ENCODE measurements around the gene ZNF165.
"Not testable (repeated sequence)": the region's sequence is repeated elsewhere in the genome, so short reads cannot be mapped to it uniquely, and the experiment has no call there.

ZNF165 gene

DNA sequence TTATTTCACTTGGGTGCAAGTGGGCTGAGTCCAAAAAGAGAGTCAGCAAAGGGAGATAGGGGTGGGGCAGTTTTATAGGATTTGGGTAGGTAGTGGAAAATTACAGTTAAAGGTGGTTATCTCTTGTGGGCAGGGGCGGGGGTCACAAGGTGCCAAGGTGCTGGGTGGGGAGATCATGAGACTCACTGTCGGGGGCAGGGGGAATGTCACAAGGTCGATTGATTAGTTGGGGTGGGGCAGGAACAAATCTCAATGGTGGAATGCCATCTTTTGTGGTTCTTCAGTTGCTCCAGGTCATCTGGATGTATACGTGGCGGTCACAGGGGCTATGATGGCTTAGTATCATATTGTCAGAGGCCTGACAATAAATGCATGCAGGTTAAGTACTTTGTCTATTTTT is 41.9 kb downstream of the ZNF165 start:
- H3K4me1 ChIP-seq (ENCODE audit: insufficient read depth, low read length); H3K4me3 ChIP-seq (ENCODE audit: low read length); H3K27me3 ChIP-seq (ENCODE audit: insufficient read depth, low read length); H3K9ac ChIP-seq (ENCODE audit: low read depth, low read length); H3K9me3 ChIP-seq (ENCODE audit: insufficient read depth, low read depth, low read length); H3K27ac ChIP-seq (ENCODE audit: low read depth, low read length): not testable (repeated sequence)
- WGBS, result 91% methylated on average over 5 of the region's 5 CpGs
- peaks cover 62% of the 10 kb centered on the region for H3K36me3 ChIP-seq (ENCODE audit: insufficient read depth, low read length)

DNA sequence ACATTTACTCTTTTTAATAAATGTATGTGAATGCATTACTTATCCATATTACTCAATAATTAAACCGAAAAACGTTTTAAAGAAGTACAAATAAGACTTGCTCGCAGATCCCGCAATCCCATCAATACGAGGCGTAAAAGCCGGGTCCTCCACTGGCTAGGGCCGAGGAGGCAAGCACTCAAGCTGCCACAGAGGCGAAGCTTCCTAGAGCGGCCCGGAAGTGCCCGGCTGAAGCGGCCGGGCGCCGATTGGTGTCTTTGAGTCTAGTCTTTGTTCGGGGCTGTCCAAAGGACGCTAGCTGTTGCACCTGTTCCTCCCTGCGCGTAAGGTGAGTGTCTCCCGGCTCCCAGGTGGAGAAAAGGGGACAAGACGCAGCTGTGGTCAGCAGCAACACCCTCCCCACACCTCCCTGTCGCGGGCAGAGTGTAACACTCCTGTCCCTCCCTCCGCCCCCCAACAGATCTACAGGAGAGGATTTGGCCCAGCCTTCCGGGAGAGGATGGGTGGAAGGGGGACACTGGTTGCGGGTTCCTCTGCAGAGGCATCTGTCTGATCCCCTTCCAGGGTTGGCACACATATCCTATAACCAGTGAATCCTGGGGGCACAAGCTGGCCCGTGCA is 44.1 kb downstream of the ZNF165 start, which contains the start of gene ZSCAN16:
Gene ZSCAN16, plus strand, starts transcription at position 260 of the 621 bp plus-strand sequence. CDS start 835 bp downstream, outside the sequence.
- H3K27me3 ChIP-seq (ENCODE audit: insufficient read depth, low read length), result no peaks in the 10 kb centered on the region
- peaks cover 60% of the 10 kb centered on the region for H3K36me3 ChIP-seq (ENCODE audit: insufficient read depth, low read length)
- peak within 1 kb of the TSS; percentile 74 for H3K9ac ChIP-seq (ENCODE audit: low read depth, low read length)
- peak within 1 kb of the TSS; percentile 77 for H3K4me3 ChIP-seq (ENCODE audit: low read length)
- H3K4me1 ChIP-seq (ENCODE audit: insufficient read depth, low read length), result no peaks in the 10 kb centered on the region
- no peaks in the 10 kb centered on the region for H3K9me3 ChIP-seq (ENCODE audit: insufficient read depth, low read depth, low read length)
- WGBS, result 57% methylated on average over 25 of the region's 28 CpGs
- peak within 1 kb of the TSS; percentile 11; the same call in 1 of the 2 replicates for H3K27ac ChIP-seq (ENCODE audit: low read depth, low read length)

DNA sequence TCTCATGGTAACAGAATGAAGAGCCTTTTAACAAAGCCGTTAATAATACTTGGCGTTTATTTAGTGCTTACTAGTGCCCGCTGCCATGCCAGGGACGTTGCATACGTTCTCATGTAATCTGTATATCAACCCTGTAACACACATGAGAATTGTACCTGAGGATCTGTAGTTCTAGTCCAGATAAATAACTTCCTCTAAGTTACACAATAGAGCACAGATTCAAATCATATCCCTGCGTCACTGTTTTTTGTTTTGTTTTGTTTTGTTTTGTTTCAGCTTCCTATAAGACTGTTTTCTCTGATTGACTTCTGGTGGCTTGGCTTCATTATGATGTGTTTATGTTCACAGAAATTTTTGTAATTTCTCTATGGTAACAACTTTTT is 44.6 kb downstream of the ZNF165 start:
- peak overlapping the region; percentile 77 for H3K4me3 ChIP-seq (ENCODE audit: low read length)
- H3K4me1 ChIP-seq (ENCODE audit: insufficient read depth, low read length), result no peaks in the 10 kb centered on the region
- H3K9me3 ChIP-seq (ENCODE audit: insufficient read depth, low read depth, low read length), result no peaks in the 10 kb centered on the region
- peak overlapping the region; percentile 74 for H3K9ac ChIP-seq (ENCODE audit: low read depth, low read length)
- H3K27me3 ChIP-seq (ENCODE audit: insufficient read depth, low read length), result no peaks in the 10 kb centered on the region
- 0 out of 2 replicates have a peak overlapping the region, but pooled peaks have one; percentile 11 for H3K27ac ChIP-seq (ENCODE audit: low read depth, low read length)
- 75% methylated on average over 5 of the region's 6 CpGs for WGBS
- peaks cover 60% of the 10 kb centered on the region for H3K36me3 ChIP-seq (ENCODE audit: insufficient read depth, low read length)

DNA sequence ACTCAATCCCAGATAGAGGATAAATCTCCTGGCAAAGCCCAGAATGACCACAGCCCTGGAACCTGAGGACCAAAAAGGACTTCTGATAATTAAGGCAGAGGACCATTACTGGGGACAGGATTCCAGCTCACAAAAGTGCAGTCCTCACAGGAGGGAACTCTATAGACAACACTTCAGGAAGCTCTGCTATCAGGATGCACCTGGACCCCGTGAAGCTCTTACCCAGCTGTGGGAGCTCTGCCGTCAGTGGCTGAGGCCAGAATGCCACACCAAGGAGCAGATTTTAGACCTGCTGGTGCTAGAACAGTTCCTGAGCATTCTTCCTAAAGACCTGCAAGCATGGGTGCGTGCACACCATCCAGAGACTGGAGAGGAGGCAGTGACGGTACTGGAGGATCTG is 45.0 kb downstream of the ZNF165 start:
- WGBS, result 95% methylated on average over 4 of the region's 4 CpGs
- H3K4me3 ChIP-seq (ENCODE audit: low read length), result 0 out of 2 replicates have a peak overlapping the region, but pooled peaks have one; percentile 77
- no peak overlapping the region for H3K27ac ChIP-seq (ENCODE audit: low read depth, low read length)
- H3K9me3 ChIP-seq (ENCODE audit: insufficient read depth, low read depth, low read length), result no peaks in the 10 kb centered on the region
- H3K27me3 ChIP-seq (ENCODE audit: insufficient read depth, low read length), result no peaks in the 10 kb centered on the region
- peaks cover 57% of the 10 kb centered on the region for H3K36me3 ChIP-seq (ENCODE audit: insufficient read depth, low read length)
- no peak overlapping the region for H3K9ac ChIP-seq (ENCODE audit: low read depth, low read length)
- no peaks in the 10 kb centered on the region for H3K4me1 ChIP-seq (ENCODE audit: insufficient read depth, low read length)

DNA sequence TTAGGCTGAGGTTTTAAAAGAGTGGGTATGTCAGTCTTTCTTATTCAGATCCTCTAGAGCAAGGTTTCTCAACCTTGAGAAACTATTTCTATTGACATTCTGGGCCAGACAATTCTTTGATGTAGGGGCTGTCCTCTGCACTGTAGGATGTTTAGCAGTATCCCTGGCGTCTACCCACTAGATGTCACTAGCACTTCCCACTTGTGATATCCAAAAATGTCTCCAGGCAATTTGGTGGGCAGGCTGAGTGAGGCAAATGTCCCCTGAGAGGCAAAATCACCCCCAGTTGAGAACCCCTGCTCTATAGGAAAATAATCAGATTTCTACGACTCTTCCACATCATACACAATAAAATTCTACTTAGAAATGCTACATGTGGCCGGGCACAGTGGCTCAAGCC is 53.6 kb downstream of the ZNF165 start:
- no peak overlapping the region for H3K9ac ChIP-seq (ENCODE audit: low read depth, low read length)
- no peak overlapping the region for H3K4me3 ChIP-seq (ENCODE audit: low read length)
- H3K9me3 ChIP-seq (ENCODE audit: insufficient read depth, low read depth, low read length), result no peaks in the 10 kb centered on the region
- H3K27me3 ChIP-seq (ENCODE audit: insufficient read depth, low read length), result peaks cover 6% of the 10 kb centered on the region; the same call in 1 of the 2 replicates
- H3K27ac ChIP-seq (ENCODE audit: low read depth, low read length), result no peak overlapping the region
- peaks cover 15% of the 10 kb centered on the region for H3K4me1 ChIP-seq (ENCODE audit: insufficient read depth, low read length)
- WGBS, result 58% methylated on average over 3 of the region's 3 CpGs
- H3K36me3 ChIP-seq (ENCODE audit: insufficient read depth, low read length), result peaks cover 21% of the 10 kb centered on the region

DNA sequence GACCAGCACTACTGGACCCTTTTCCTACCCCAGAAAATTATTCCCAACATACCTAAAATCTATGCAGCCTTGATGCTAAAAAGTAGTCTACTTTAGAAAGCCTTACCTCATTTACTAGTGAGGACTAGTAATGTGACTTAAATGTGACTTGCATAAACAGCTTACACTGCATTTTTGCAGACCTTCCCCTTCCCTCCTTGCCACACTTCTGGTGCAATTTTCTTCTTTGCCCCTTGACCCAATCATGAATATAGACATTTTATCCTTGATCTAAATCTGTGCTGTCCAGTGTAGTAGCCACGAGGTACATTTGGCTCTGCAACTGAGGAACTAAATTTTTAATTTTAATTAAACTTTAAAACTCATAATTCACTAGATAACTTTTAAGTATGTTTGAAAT is 54.3 kb downstream of the ZNF165 start:
- Histone ChIP-seq H3K9me3 (ENCODE audit: insufficient read depth, low read depth, low read length) (no peaks in the 10 kb centered on the region), H3K4me3 (ENCODE audit: low read length) (no peak overlapping the region), H3K36me3 (ENCODE audit: insufficient read depth, low read length) (peaks cover 14% of the 10 kb centered on the region), H3K4me1 (ENCODE audit: insufficient read depth, low read length) (peaks cover 15% of the 10 kb centered on the region), H3K27ac (ENCODE audit: low read depth, low read length) (no peak overlapping the region), H3K9ac (ENCODE audit: low read depth, low read length) (no peak overlapping the region), H3K27me3 (ENCODE audit: insufficient read depth, low read length) (peaks cover 13% of the 10 kb centered on the region; the same call in 1 of the 2 replicates)
- 80% methylated on average over 1 of the region's 1 CpG for WGBS

DNA sequence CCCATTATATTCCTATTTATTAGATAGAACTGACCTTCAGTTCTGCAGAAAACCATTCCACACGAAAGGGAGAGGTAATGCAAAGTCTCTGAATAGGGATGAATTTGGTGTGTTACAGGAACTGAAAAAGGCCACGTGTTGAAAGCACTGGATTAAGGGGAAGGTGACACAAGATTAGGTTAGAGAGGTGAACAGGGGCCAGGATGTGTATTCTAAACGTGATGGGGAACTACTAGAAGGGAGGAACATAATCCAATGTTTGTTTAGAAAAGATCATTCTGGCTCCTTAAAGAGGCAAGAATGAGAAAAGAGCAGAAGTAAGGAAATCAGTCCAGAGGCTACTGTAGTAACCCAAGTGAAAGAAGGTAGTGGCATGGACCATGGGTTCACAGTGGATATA is 55.0 kb downstream of the ZNF165 start:
- Histone ChIP-seq H3K4me3 (ENCODE audit: low read length) (peak overlapping the region; percentile 87), H3K9ac (ENCODE audit: low read depth, low read length) (peak overlapping the region; percentile 93; the same call in 1 of the 2 replicates), H3K27me3 (ENCODE audit: insufficient read depth, low read length) (peaks cover 20% of the 10 kb centered on the region; the same call in 1 of the 2 replicates), H3K9me3 (ENCODE audit: insufficient read depth, low read depth, low read length) (no peaks in the 10 kb centered on the region), H3K36me3 (ENCODE audit: insufficient read depth, low read length) (peaks cover 10% of the 10 kb centered on the region), H3K4me1 (ENCODE audit: insufficient read depth, low read length) (peaks cover 15% of the 10 kb centered on the region), H3K27ac (ENCODE audit: low read depth, low read length) (no peak overlapping the region)
- WGBS, result 48% methylated on average over 3 of the region's 3 CpGs

DNA sequence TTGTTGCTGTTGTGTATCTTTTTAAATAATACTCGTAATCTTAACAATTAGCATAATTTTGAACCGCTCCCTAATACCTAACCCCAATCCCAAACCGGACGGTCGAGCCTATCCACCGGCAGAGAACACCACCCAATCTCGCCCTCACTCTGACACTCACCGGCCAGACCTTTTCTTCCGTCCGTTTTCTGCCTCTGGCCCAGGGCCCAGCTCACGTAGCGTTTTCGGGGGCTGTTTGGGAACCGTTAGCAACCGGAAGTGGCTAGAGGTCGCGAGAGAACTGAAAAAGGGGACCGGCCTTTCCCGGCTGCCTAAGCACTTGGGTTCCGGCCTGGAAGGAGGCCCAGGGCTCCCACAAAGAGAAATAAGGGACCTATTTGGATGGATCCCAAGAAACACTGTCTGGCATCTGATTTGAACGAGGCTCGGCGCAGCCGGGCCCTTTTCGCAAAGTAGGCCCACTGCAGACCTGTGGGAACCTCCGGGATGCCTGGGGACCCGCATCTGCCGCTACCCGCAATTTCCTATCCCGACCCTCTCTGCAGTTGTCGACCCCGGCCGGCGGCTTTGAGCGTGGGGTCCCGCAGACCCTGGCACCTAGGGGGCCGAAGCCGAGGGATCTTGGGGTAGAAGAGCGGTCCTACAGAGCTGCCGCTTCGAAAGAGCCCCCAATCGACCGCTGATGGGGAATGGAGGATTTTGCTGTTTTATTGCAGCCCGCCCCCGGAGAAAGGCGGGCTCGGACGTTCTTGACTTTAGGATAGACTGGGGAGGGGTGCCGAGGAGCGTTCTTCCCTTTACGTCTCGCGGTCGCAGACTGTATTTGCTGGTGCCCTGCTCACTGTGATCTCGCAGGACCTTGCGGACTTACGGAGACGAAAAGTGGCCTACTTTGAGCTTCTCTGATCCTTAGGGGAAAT is 56.5 kb downstream of the ZNF165 start:
- peak overlapping the region; percentile 82 for H3K27ac ChIP-seq (ENCODE audit: low read depth, low read length)
- H3K36me3 ChIP-seq (ENCODE audit: insufficient read depth, low read length), result peaks cover 10% of the 10 kb centered on the region
- H3K4me1 ChIP-seq (ENCODE audit: insufficient read depth, low read length), result peaks cover 15% of the 10 kb centered on the region
- H3K4me3 ChIP-seq (ENCODE audit: low read length), result peak overlapping the region; percentile 87
- H3K9me3 ChIP-seq (ENCODE audit: insufficient read depth, low read depth, low read length), result no peaks in the 10 kb centered on the region
- peaks cover 29% of the 10 kb centered on the region; the same call in 1 of the 2 replicates for H3K27me3 ChIP-seq (ENCODE audit: insufficient read depth, low read length)
- H3K9ac ChIP-seq (ENCODE audit: low read depth, low read length), result peak overlapping the region; percentile 93
- under 1% methylated on average over 58 of the region's 58 CpGs for WGBS

DNA sequence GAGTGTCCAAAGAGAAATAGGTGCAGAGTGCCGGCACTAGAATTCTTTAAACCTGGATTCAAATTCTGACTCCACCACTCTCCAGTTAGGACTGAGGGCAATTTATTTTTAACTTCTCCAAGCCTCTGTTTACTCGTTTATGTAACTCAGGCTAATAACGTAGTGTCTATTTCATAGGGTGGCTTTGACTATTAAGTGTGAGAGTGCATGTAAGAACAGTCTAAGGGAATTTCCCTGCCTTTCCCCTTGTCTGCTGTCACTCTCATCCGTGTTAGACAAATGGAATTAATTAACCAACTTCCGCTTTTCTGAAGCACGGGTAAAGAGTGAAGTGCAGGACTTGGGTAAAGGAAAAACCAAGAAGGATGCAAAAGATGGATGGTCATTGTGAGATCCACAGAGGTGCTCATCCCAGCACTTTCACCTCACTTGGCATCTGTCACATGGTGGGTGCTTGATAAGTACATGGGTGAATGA is 57.2 kb downstream of the ZNF165 start:
- Histone ChIP-seq H3K27ac (ENCODE audit: low read depth, low read length) (no peak overlapping the region), H3K36me3 (ENCODE audit: insufficient read depth, low read length) (peaks cover 9% of the 10 kb centered on the region), H3K9me3 (ENCODE audit: insufficient read depth, low read depth, low read length) (no peaks in the 10 kb centered on the region), H3K27me3 (ENCODE audit: insufficient read depth, low read length) (peaks cover 29% of the 10 kb centered on the region; the same call in 1 of the 2 replicates), H3K4me3 (ENCODE audit: low read length) (peak overlapping the region; percentile 87), H3K9ac (ENCODE audit: low read depth, low read length) (peak overlapping the region; percentile 93), H3K4me1 (ENCODE audit: insufficient read depth, low read length) (peaks cover 15% of the 10 kb centered on the region)
- whole genome bisulfite sequencing, result 14% methylated on average over 5 of the region's 6 CpGs

All from HUES64 (cell line).